Dermis microvascular lymphatic vessel endothelial cell (primary cell): Measurements from ENCODE around the gene PDE4A. TPM values are rescaled to one million over a fixed set of nuclear protein-coding genes. Genes with fewer than 3 reads are reported as not detected.

Experiments used
- DNase-seq, 2 donors: peaks; one replicate each; pipeline versions ENCODE4 v3.0.0 to v3.0.0-alpha.2; 2010; ENCODE audit warnings: low read depth in 2 of 2
- total RNA-seq: library from RNA; depleted of rRNA; stranded (reverse); fragments of >200 nt; gene quantifications from 2 replicates; pipeline ENCODE4 v1.2.1, GENCODE V29; 2014

Gene PDE4A
- total RNA-seq, 1 donor from 2014 or later = 1.3 TPM

DNA sequence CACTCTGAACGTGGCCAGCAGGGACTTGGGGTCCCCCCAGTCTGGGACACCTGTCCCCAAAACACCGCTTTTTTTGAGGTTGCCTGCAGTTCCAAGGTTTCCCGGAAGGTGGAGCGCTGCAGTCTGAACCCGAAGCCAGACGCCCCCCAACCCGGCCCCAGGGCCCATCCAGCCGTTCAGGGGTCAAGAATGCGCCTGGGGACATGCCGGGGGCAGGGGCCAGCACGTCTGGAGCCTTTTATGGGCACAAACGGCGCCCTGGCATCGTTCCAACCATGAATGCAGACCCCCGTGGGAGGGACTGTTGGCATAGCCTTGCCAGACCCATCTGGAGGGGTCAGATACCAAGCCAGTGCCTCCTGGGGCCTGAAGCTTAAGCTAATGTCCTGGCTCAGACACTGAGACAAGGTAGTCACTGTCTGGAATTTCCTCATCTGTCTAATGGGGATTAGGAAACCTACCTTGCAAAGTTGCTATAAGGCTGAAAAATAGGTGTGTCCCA is 90.0 kb downstream of the PDE4A start:
- DNase-seq = no peak

DNA sequence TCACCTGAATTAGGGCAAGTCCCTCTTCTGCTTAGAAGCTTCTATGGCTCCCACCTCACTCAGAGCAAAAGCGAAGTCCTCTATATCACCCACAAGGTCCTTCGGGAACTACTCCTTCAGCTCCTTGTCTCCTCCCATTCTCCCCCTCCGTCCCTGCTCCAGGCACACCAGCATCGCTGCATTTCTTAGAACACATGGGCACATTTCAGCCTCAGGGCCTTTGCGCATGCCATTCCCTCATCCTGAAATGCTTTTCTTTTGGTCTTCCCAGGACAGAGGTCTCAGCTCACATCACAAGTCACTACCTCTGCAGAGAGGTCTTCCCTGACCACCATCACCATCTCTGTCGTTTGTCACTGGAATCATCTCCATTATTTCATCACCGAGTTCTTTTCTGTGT is 92.9 kb downstream of the PDE4A start:
- no peak for DNase-seq

DNA sequence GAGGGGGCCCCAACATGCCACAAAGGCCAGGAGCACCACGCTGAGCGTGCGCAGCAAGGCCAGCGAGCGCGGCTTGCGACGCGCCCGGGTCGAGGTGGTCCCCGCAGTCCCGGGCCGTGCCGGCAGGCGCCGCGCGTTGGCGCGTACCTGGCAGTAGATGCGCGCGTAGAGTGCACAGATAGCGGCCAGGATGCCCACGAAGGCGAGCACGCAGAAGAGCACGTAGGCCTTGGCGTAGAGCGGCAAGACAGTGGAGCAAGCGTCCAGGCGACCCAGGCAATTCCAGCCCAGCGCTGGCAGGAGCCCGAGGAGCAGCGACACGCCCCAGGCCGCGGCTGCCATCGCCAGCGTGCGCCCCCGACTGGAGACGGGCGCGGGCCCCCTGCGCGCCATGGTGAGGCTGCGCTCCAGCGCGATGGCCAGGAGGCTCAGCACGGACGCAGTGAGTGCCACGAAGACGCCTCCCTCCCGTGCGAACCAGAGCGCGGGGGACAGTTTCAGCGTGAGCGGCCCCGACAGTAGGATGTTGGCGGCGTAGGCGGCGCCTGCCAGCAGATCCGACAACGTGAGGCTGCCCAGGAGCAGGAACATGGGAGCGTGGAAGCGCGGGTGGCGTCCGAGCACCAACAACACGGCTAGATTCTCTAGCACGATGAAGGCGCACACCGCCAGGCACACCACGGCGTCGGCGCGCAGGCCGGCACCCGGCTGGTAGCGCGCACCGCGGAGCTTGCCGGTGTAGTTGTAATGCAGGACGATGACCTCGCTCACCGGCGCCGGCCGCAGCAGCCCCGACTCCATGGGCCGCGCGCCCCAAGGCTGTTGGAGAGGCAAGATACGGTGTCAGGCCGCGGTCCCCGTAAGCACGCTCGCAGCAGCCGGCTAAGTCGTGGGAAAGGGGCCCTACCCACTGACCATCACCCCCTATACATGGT is 94.1 kb downstream of the PDE4A start:
- DNase-seq = peak in 1 of 2 donors; percentile 40

DNA sequence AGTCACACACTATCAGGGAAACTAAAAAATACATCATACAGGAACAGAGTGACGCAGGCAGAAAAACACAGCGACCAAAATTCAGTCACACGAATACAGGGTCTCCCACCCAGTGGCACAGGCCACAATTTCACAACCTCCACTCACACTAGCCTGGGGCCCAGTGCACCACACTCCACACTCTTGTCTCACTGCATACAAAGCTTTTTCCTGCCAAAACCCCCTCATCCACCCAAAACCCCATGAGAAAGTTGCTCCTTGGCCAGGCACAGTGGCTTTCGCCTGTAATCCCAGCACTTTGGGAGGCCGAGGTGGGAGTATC is 95.7 kb downstream of the PDE4A start:
- no peak for DNase-seq

DNA sequence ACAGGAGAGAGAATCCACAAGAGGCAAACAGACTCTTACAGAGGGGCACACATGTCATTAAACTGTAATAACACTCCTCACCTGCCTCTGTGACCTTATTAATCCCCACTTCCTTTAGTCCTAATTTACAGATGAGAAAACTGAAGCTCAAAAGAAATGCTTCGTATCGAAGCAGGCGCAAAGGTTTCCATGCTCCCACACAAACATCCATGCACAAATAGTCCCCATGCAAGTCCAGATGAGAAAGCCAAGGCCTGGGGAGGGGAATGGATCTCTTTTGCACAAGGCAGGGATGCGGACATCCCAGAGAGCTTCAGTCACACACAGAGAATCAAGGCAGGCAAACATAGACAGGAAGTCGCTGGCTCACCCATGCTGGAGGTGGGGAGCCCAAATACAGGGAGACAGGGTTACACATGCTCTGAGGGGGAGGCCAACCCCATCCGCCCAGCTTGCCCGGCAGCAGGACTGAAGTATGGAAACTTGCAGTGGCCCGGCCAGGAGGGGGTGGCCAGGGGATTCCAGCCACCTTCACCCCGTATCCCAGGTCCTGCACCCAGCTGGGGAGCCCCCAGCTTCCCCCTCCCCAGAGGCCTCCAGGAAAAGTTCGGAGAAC is 96.4 kb downstream of the PDE4A start:
- DNase-seq = no peak

DNA sequence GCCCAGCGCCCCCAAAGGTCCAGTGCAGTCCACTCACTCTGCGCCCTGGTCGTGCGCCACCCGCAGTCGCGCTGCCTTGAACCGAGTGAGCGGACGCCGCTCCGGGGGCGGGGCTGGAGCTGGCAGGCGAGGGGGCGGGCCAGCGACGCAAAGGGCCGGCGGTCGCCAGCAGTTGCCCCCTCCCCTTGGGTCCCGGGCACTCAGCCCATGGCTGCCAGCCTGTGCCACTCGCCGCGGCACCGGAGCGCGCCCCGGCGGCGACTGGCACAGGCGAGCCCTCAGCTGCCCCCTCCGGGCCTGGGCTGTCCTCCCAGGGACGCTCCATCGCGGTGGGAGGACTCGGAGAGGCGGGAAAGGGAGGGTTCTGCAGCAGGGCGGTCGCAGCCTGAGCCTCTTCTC is 97.0 kb downstream of the PDE4A start, which contains the start of gene S1PR5:
Gene S1PR5 (minus strand): TSS at position 87 of the 399 bp plus-strand sequence. CDS start 2,436 bp downstream, outside the sequence.
- DNase-seq = peak in 1 of 2 donors; percentile 21

DNA sequence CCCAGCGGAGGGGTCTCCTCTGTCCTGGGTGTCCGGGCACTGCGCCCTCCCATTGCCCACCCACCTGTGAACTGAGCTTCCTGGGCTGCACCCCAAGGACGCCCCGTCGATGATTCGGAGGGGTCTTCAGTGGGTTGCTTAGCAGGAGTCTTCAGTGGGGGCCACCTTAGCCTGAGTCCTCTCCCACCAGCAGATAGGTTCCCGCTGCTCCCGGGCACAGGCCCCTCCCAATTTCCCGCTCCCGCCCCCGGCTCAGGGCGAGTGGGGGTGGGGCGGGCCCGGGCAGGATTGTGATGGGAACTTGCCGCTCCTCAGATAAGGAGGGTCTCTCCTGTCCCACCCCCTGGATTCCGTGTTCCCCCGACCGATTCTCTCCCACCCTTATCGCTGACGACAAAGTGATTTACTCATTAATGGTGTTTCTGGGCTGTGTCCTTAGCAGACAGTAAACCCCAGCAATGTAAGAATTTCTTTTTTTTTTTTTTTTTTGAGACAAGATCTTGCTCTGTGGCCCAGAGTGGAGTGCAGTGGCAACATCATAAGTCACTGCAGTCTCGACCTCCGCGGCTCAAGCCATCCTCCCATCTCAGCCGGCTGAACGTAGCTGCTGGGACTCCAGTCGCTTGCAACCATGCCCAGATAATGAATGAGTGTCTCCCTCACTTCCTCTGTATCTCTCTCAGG is 97.6 kb downstream of the PDE4A start:
- DNase-seq = no peak

DNA sequence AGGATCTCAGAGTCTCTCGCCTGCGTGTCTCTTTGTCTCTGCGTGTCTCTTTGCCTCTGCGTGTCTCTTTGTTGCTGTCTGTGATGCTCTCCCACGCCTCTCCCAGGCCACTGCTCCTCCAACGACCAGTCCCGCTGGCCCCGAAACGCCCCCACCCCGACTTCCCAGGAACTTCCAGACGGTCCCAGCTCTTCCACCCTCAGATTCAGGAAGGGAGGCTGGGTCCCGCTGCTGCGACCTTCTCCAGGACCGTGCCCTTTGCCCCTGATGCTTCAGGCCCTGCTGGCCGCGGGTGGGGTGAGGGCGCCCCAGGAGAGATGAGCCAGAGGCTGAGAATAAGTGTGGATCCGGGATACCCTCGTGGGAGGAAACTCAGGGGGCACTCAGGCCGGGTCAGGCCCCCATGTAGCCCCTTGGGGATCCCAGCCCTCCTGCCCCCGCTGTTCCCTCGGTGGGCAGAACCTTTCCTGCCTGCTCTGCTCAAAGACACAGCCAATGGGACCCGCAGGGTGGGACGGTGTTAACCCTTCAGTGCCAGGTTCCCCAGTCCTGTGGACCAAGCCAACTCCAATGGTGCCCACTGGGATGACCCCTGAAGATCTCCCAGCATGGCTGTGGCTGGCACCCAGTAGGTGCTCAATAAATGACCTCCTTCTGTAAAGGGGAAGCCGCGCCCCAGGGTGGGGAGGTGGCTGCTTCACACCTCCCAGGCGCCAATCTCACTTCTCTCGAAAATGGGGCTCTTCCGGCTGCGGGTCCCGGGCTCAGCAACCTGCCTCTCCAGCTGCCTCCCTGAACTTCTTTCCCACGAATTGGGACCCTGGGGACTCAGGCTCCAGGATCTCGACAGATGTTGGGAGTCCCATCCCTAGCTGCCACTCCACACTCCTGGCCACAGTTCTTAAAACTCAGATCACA is 98.4 kb downstream of the PDE4A start:
- no peak for DNase-seq

Other genes starting within 250 kb of the PDE4A start
- 21.0 and 22.7 TPM in 2 replicates for gene DNMT1, start 225.6 kb upstream of the PDE4A start, total RNA-seq
- 0.39 and 0.76 TPM in 2 replicates for gene S1PR2, start 189.2 kb upstream of the PDE4A start, total RNA-seq
- gene MRPL4, start 168.3 kb upstream of the PDE4A start, total RNA-seq = 17.1 and 20.7 TPM in 2 replicates
- gene ICAM1, start 149.4 kb upstream of the PDE4A start, total RNA-seq = 5.8 and 7.8 TPM in 2 replicates
- gene ICAM4, start 133.6 kb upstream of the PDE4A start, total RNA-seq = 0.13 and 0.26 TPM in 2 replicates
- gene ICAM5, start 130.6 kb upstream of the PDE4A start, total RNA-seq = under 0.01 TPM in 1 of 2 replicates, not detected in the other
- gene ZGLP1, start 110.7 kb upstream of the PDE4A start, total RNA-seq = 0.13 and 0.38 TPM in 2 replicates
- 14.6 and 15.4 TPM in 2 replicates for gene FDX2, start 104.5 kb upstream of the PDE4A start, total RNA-seq
- 5.4 and 8.3 TPM in 2 replicates for gene RAVER1, start 87.0 kb upstream of the PDE4A start, total RNA-seq
- gene ICAM3, start 80.9 kb upstream of the PDE4A start, total RNA-seq = 6.2 and 8.7 TPM in 2 replicates
- gene TYK2, start 40.0 kb upstream of the PDE4A start, total RNA-seq = 57.0 and 66.2 TPM in 2 replicates
- 219 and 250 TPM in 2 replicates for gene CDC37, start 17.0 kb upstream of the PDE4A start, total RNA-seq
- gene KEAP1, start 82.8 kb downstream of the PDE4A start, total RNA-seq = 72.1 and 95.3 TPM in 2 replicates
- gene S1PR5, start 96.9 kb downstream of the PDE4A start, total RNA-seq = 0.13 TPM in 1 of 2 replicates, not detected in the other
- 7.8 and 9.0 TPM in 2 replicates for gene ATG4D, start 123.4 kb downstream of the PDE4A start, total RNA-seq
- 6.2 and 10.6 TPM in 2 replicates for gene KRI1, start 145.5 kb downstream of the PDE4A start, total RNA-seq
- gene CDKN2D, start 148.4 kb downstream of the PDE4A start, total RNA-seq = 4.8 and 4.9 TPM in 2 replicates
- not detected in 2 replicates for gene AP1M2, start 166.8 kb downstream of the PDE4A start, total RNA-seq
- 43.6 and 96.3 TPM in 2 replicates for gene SLC44A2, start 205.0 kb downstream of the PDE4A start, total RNA-seq
- 94.7 and 98.0 TPM in 2 replicates for gene ILF3, start 233.8 kb downstream of the PDE4A start, total RNA-seq